GM12801 (cell line): ENCODE measurements around the gene FBXO17.

Experiments used
- CTCF ChIP-seq: IDR thresholded peaks from one replicate; pipeline ENCODE4 v1.5.1; 2011; ENCODE audit warnings: control low read depth; ENCODE audit not compliant: insufficient read length; ENCODE audit errors: extremely low read depth

Gene FBXO17

GRCh38 chr19:38945562-38946228 is 29.8 kb downstream of the FBXO17 start:
- no peak for TF ChIP-seq CTCF

GRCh38 chr19:38944981-38945506 is 30.5 kb downstream of the FBXO17 start:
- TF ChIP-seq CTCF, result no peak

GRCh38 chr19:38942471-38943181 is 32.9 kb downstream of the FBXO17 start:
- no peak for TF ChIP-seq CTCF

- no peak for TF ChIP-seq CTCF
These were observed 33.6 kb downstream of the FBXO17 start for GRCh38 chr19:38941979-38942378.

GRCh38 chr19:38939957-38940356 is 35.6 kb downstream of the FBXO17 start:
- no peak for TF ChIP-seq CTCF

- no peak for TF ChIP-seq CTCF
These were observed 42.0 kb downstream of the FBXO17 start for GRCh38 chr19:38933544-38933943.

GRCh38 chr19:38932425-38933179 is 42.9 kb downstream of the FBXO17 start:
- no peak for TF ChIP-seq CTCF
